HuH-7.5 (cell line): ENCODE measurements around the gene BRPF1.
A peak's percentile ranks its signal among the peaks of the same experiment; 100 is the strongest.
"Not testable (repeated sequence)": the region's sequence is repeated elsewhere in the genome, so short reads cannot be mapped to it uniquely, and the experiment has no call there.

ENCODE experiments used
- DNase-seq: peaks from one replicate; pipeline ENCODE4 v3.0.0; 2011; ENCODE audit warnings: low spot score

Gene BRPF1

GRCh38 chr3:9769012-9769411 is 37.5 kb downstream of the BRPF1 start:
- no peak for DNase-seq

GRCh38 chr3:9769426-9770275 is 38.1 kb downstream of the BRPF1 start, which contains the start of gene CAMK1:
CAMK1 (minus strand) TSS chr3:9769947; CDS start chr3:9767749, 2,198 bp downstream.
- peak; percentile 96 for DNase-seq

GRCh38 chr3:9770276-9770812 is 38.8 kb downstream of the BRPF1 start:
- peak; percentile 94 for DNase-seq

- DNase-seq, result not testable (repeated sequence)
Measured at GRCh38 chr3:9771007-9771406, 39.5 kb downstream of the BRPF1 start.

- no peak for DNase-seq
Measured at GRCh38 chr3:9776896-9777693, 45.6 kb downstream of the BRPF1 start.

- no peak for DNase-seq
Measured at GRCh38 chr3:9777694-9778021, 46.1 kb downstream of the BRPF1 start.

GRCh38 chr3:9778143-9779074 is 46.9 kb downstream of the BRPF1 start:
- DNase-seq, result no peak

GRCh38 chr3:9779075-9779593 is 47.6 kb downstream of the BRPF1 start:
- no peak for DNase-seq

- no peak for DNase-seq
Measured at GRCh38 chr3:9779721-9780457, 48.4 kb downstream of the BRPF1 start.

- DNase-seq, result no peak
Measured at GRCh38 chr3:9780458-9780812, 48.9 kb downstream of the BRPF1 start.

GRCh38 chr3:9780910-9781309 is 49.4 kb downstream of the BRPF1 start:
- DNase-seq, result no peak

- DNase-seq, result no peak
Measured at GRCh38 chr3:9781551-9781950, 50.0 kb downstream of the BRPF1 start.

- no peak for DNase-seq
Measured at GRCh38 chr3:9781978-9782603, 50.6 kb downstream of the BRPF1 start.

- DNase-seq, result no peak
Measured at GRCh38 chr3:9782770-9783169, 51.2 kb downstream of the BRPF1 start.

GRCh38 chr3:9783954-9784353 is 52.4 kb downstream of the BRPF1 start:
- DNase-seq, result no peak

GRCh38 chr3:9784965-9785364 is 53.4 kb downstream of the BRPF1 start:
- DNase-seq, result no peak

- no peak for DNase-seq
Measured at GRCh38 chr3:9785602-9786001, 54.1 kb downstream of the BRPF1 start.

- no peak for DNase-seq
Measured at GRCh38 chr3:9786209-9786739, 54.7 kb downstream of the BRPF1 start.

GRCh38 chr3:9786825-9787669 is 55.5 kb downstream of the BRPF1 start:
- DNase-seq, result no peak
